GM21576 (cell line): ENCODE results near the gene IRF2.
A peak's percentile ranks its signal among the peaks of the same experiment; 100 is the strongest.
"Not testable (repeated sequence)": the region's sequence is repeated elsewhere in the genome, so short reads cannot be mapped to it uniquely, and the experiment has no call there.

ENCODE experiments used
- ATAC-seq: cut with Tn5 transposase; IDR thresholded peaks from one replicate; pipeline ENCODE4 v1.9.1; 2021; ENCODE audit warnings: mild to moderate bottlenecking, moderate library complexity; ENCODE audit not compliant: unreplicated experiment

Gene IRF2

GRCh38 chr4:184349283-184350039 lies 124.9 kb downstream of the IRF2 start:
- no peak for ATAC-seq

- ATAC-seq, result no peak
These were observed 125.8 kb downstream of the IRF2 start for GRCh38 chr4:184348311-184349233.

GRCh38 chr4:184347251-184348239 lies 126.8 kb downstream of the IRF2 start:
- peak; percentile 56 for ATAC-seq

- no peak for ATAC-seq
These were observed 127.7 kb downstream of the IRF2 start for GRCh38 chr4:184346682-184347081.

GRCh38 chr4:184346273-184346672 lies 128.1 kb downstream of the IRF2 start:
- not testable (repeated sequence) for ATAC-seq

GRCh38 chr4:184345573-184345922 lies 128.8 kb downstream of the IRF2 start:
- ATAC-seq, result no peak

GRCh38 chr4:184344899-184345572 lies 129.3 kb downstream of the IRF2 start:
- ATAC-seq, result no peak

- ATAC-seq, result no peak
These were observed 129.9 kb downstream of the IRF2 start for GRCh38 chr4:184344435-184344834.

GRCh38 chr4:184343502-184344177 lies 130.7 kb downstream of the IRF2 start:
- ATAC-seq, result peak; percentile 38

- not testable (repeated sequence) for ATAC-seq
These were observed 131.5 kb downstream of the IRF2 start for GRCh38 chr4:184342857-184343237.

GRCh38 chr4:184342167-184342856 lies 132.0 kb downstream of the IRF2 start:
- no peak for ATAC-seq

- ATAC-seq, result not testable (repeated sequence)
These were observed 134.8 kb downstream of the IRF2 start for GRCh38 chr4:184339398-184340193.

GRCh38 chr4:184337907-184338306 lies 136.4 kb downstream of the IRF2 start:
- no peak for ATAC-seq
